CD4-positive, alpha-beta T cell (primary cell): Measurements from ENCODE around the gene AUTS2. TPM values are rescaled to one million over a fixed set of nuclear protein-coding genes. Genes with fewer than 3 reads are reported as not detected.

ENCODE experiments used
- ATAC-seq: fragments of 200-7000 bp; cut with Tn5 transposase; one replicate; pipeline ENCODE4 v1.10.0; 2022; ENCODE audit warnings: mild to moderate bottlenecking; ENCODE audit not compliant: poor library complexity
- CTCF ChIA-PET: fragments of 350-600 bp; sonication (Branson Sonifier 250); formaldehyde crosslinking; loops from one replicate; lab custom pipeline; 2021; ENCODE audit warnings: antibody characterized with exemption, inconsistent platforms; lab: Charles Lee
- POLR2A ChIA-PET: fragments of 350-600 bp; sonication (Branson Sonifier 250); formaldehyde crosslinking; loops from one replicate; lab custom pipeline; 2021; ENCODE audit warnings: antibody characterized with exemption, inconsistent platforms; lab: Charles Lee
- DNase-seq, 14 experiments: peaks; one replicate each; pipeline ENCODE4 v3.0.0-alpha.2; 2013 to 2020; ENCODE audit warnings: mixed read lengths in 2 of 14
- H3K27ac ChIP-seq, 2 donors: one replicate each; pipeline versions ENCODE4 v1.5.1 to v1.7.0; 2013; ENCODE audit warnings: low read length in 2 of 2, low read depth in 1 of 2, mild to moderate bottlenecking in 1 of 2
- H3K27me3 ChIP-seq, 2 experiments: 1 replicate in 1 of 2; 2 replicates in 1 of 2; pipeline versions ENCODE4 v1.6.1 to v1.7.0; 2013; ENCODE audit warnings: low read length in 2 of 2, control low read depth in 1 of 2, mild to moderate bottlenecking in 1 of 2, moderate library complexity in 1 of 2; ENCODE audit not compliant: insufficient read depth in 2 of 2, control insufficient read depth in 1 of 2
- H3K36me3 ChIP-seq: one replicate; pipeline ENCODE4 v1.6.1; 2013; ENCODE audit warnings: low read length, control low read depth; ENCODE audit not compliant: insufficient read depth
- H3K4me1 ChIP-seq: one replicate; pipeline ENCODE4 v1.6.1; 2013; ENCODE audit warnings: low read length, control low read depth; ENCODE audit not compliant: insufficient read depth
- H3K4me3 ChIP-seq: one replicate; pipeline ENCODE4 v1.5.1; 2013; ENCODE audit warnings: mild to moderate bottlenecking, low read length, moderate library complexity
- H3K9me3 ChIP-seq, 2 experiments: 1 replicate in 1 of 2; 2 replicates in 1 of 2; pipeline versions ENCODE4 v1.6.1 to v1.7.0; 2013; ENCODE audit warnings: low read length in 2 of 2, mild to moderate bottlenecking in 2 of 2, control low read depth in 1 of 2, moderate library complexity in 1 of 2; ENCODE audit not compliant: control insufficient read depth in 1 of 2, insufficient read depth in 1 of 2
- H3K27ac Mint-ChIP-seq: one replicate; pipeline ENCODE4 v1.8.0; 2020; ENCODE audit warnings: mixed read lengths
- H3K27me3 Mint-ChIP-seq: one replicate; pipeline ENCODE4 v1.8.0; 2021; ENCODE audit warnings: mixed read lengths
- H3K36me3 Mint-ChIP-seq: one replicate; pipeline ENCODE4 v1.8.0; 2021; ENCODE audit warnings: low read depth, mixed read lengths
- H3K4me1 Mint-ChIP-seq: one replicate; pipeline ENCODE4 v1.8.0; 2021; ENCODE audit warnings: low read depth, mixed read lengths
- H3K4me3 Mint-ChIP-seq: one replicate; pipeline ENCODE4 v1.8.0; 2020; ENCODE audit warnings: mild to moderate bottlenecking, mixed read lengths
- H3K9me3 Mint-ChIP-seq: one replicate; pipeline ENCODE4 v1.8.0; 2020; ENCODE audit warnings: mixed read lengths
- intact Hi-C, 2 experiments: fragments of 100-400 bp; cut with DNase I in 1 of 2; cut with micrococcal nuclease in 1 of 2; formaldehyde crosslinking; loops; one replicate each; pipeline versions ENCODE4 v1.15.1 to v1.9.0; 2023 to 2025; cut with DNase I, micrococcal nuclease
- total RNA-seq, 174 experiments: library from RNA in 2 of 174; stranded (reverse) in 2 of 174; gene quantifications; one replicate each; pipeline ENCODE4 v1.2.3 and lab custom pipeline; 2021 to 2026
- TF ChIP-seq, protein P1 (sequence below): fragments of 200-600 bp; IDR thresholded peaks from one replicate; pipeline ENCODE4 v1.8.0; 2022; ENCODE audit warnings: antibody characterized with exemption, mild to moderate bottlenecking

Gene AUTS2
- total RNA-seq, 2 experiments from 2014 or later = 43.6 to 47.6 TPM

DNA sequence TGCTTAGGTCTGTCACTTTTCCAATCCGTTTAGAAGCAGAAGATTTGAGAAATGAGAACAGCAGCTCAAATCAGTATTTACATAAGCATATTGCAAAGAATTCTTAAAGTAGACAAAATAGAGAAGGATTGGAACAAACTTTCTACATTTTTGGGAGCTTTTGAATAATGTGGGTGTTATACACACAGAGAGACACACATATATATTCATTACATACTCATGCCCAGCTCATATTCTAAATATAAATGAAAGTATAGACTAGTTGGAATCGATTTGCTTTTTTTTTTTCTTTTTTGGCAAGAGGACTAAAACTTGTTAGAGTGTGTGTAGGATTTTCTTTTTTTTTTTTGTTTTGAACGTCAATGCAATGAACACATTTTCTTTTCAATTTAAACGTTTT is 538.9 kb downstream of the AUTS2 start:
- intact Hi-C loops = no loop called here
- ChIA-PET POLR2A (no interaction called here), CTCF (no interaction called here)
- Mint-ChIP-seq H3K27me3 (no peaks in the 10 kb centered on the region), H3K4me1 (no peaks in the 10 kb centered on the region), H3K27ac (no peak overlapping the region), H3K9me3 (no peaks in the 10 kb centered on the region), H3K36me3 (no peaks in the 10 kb centered on the region), H3K4me3 (no peak overlapping the region)
- H3K9me3 ChIP-seq = peaks cover 0 to 3% of the 10 kb centered on the region in 2 experiments
- no peak overlapping the region for H3K4me3 ChIP-seq
- no peaks in the 10 kb centered on the region for H3K4me1 ChIP-seq
- ATAC-seq (no peak), DNase-seq (no peak)
- H3K36me3 ChIP-seq = no peaks in the 10 kb centered on the region
- TF ChIP-seq, protein P1, sequence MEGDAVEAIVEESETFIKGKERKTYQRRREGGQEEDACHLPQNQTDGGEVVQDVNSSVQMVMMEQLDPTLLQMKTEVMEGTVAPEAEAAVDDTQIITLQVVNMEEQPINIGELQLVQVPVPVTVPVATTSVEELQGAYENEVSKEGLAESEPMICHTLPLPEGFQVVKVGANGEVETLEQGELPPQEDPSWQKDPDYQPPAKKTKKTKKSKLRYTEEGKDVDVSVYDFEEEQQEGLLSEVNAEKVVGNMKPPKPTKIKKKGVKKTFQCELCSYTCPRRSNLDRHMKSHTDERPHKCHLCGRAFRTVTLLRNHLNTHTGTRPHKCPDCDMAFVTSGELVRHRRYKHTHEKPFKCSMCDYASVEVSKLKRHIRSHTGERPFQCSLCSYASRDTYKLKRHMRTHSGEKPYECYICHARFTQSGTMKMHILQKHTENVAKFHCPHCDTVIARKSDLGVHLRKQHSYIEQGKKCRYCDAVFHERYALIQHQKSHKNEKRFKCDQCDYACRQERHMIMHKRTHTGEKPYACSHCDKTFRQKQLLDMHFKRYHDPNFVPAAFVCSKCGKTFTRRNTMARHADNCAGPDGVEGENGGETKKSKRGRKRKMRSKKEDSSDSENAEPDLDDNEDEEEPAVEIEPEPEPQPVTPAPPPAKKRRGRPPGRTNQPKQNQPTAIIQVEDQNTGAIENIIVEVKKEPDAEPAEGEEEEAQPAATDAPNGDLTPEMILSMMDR = no peak
- H3K27ac ChIP-seq = no peak overlapping the region
- H3K27me3 ChIP-seq = no peaks in the 10 kb centered on the region

DNA sequence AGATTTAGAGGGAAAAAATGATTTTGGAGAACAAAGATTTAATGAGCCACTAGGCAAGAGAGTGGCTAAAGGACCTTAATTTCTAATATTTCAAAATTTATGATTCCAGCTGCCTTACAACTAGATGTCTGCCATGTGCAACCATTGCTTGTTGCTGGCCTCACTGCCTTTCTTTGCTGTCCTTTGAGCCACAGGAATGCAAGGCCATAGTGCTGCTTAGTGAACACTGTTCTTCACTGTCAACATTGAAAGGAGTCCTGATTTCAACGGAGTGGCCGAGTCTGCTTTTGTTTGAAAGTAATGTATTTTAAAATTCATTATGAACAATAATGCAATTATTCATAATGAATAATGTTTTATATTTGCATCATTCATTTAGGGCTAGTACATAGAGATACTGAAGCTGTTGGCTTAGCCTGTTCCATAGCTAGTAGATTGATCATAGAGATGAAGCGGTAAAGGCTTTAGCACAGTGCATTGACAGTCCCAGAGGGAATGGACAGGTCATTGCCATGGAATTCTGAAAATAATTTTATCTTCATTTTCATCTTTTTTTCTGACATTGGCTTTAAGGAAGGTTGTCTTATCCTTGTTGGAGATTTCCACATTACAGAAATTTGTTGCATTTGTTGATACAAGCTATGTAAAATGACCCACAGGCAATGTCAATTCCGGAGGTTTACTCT is 544.1 kb downstream of the AUTS2 start:
- CTCF ChIA-PET = interaction anchor here (0.6 kb wide), 1 partner anchor 427 kb away, joined by 4 read pairs; no protein-coding TSS in a partner anchor
- Mint-ChIP-seq H3K27me3 (no peaks in the 10 kb centered on the region), H3K9me3 (no peaks in the 10 kb centered on the region), H3K27ac (no peak overlapping the region), H3K4me1 (no peaks in the 10 kb centered on the region), H3K4me3 (no peak overlapping the region), H3K36me3 (no peaks in the 10 kb centered on the region)
- H3K4me3 ChIP-seq = no peak overlapping the region
- no peak for ATAC-seq
- POLR2A ChIA-PET = interaction anchor here (1.1 kb wide), 1 partner anchor 634 kb away, joined by 3 read pairs; no protein-coding TSS in a partner anchor
- no peaks in the 10 kb centered on the region for H3K36me3 ChIP-seq
- TF ChIP-seq, protein P1 = no peak
- H3K27me3 ChIP-seq = no peaks in the 10 kb centered on the region
- intact Hi-C loops = no loop called here
- no peak for DNase-seq
- H3K27ac ChIP-seq = no peak overlapping the region
- no peaks in the 10 kb centered on the region for H3K4me1 ChIP-seq
- H3K9me3 ChIP-seq = peaks cover 0 to 3% of the 10 kb centered on the region in 2 experiments

DNA sequence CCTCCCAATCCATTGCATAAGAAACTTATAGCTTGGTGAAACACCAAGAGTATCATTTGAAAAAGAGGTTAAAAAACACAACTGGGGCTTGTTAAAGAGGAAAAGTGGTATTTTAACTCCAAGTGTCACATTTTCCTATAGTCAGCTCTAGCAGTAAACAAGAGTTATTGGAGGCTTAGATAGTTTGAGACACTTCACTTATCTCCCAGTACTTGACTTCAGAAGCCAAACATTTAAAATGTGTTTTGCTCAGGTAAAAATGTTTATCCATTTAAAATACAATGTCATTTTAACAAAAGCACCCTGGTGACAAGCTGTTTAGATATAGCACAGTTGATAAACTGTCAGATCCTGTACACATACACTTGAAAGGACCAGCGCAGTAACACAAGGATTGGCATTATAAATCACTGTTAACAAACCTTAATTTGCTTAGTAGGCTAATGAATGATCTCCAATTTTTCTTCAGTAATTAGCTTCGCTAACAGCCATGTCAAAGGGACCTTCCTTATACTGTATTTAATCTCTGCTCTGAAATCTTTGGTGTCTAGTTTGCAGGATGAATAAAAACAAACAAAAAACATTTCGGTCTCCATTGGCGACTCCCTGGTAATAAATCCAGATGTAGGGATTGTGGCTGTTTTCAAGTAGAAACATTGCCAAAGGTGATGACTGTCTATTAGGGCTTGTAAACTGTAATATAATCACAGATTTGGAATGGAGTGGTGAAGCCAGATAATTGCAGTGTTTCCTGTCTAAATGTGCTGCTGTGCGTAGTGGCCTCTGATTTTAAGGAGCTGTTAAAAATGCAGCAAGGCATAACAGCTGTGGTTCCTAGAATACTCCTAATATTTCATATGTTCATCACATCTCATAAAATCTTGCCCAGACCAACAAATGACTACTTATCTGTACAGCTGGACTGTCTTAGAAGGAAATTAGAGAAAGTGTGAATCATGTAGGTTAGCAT is 545.1 kb downstream of the AUTS2 start:
- intact Hi-C loops = no loop called here
- Mint-ChIP-seq H3K36me3 (no peaks in the 10 kb centered on the region), H3K27me3 (no peaks in the 10 kb centered on the region), H3K27ac (no peak overlapping the region), H3K4me1 (no peaks in the 10 kb centered on the region), H3K9me3 (no peaks in the 10 kb centered on the region), H3K4me3 (no peak overlapping the region)
- TF ChIP-seq, protein P1 = no peak
- H3K36me3 ChIP-seq = no peaks in the 10 kb centered on the region
- H3K4me3 ChIP-seq = no peak overlapping the region
- ATAC-seq = no peak
- H3K4me1 ChIP-seq = no peaks in the 10 kb centered on the region
- H3K9me3 ChIP-seq = peaks cover 0 to 3% of the 10 kb centered on the region in 2 experiments
- no peaks in the 10 kb centered on the region for H3K27me3 ChIP-seq
- H3K27ac ChIP-seq = no peak overlapping the region
- ChIA-PET CTCF (interaction anchor here (0.6 kb wide), 1 partner anchor 428 kb away, joined by 4 read pairs; no protein-coding TSS in a partner anchor), POLR2A (no interaction called here)
- no peak for DNase-seq
